WTC11 (cell line): ENCODE data around the gene CHDH. TPM values are rescaled to one million over a fixed set of nuclear protein-coding genes. Genes with fewer than 3 reads are reported as not detected.
A peak's percentile ranks its signal among the peaks of the same experiment; 100 is the strongest.

Experiments used
- ATAC-seq: fragments of 200-7000 bp; cut with Tn5 transposase; 2 replicates; pipeline ENCODE4 v1.10.0; 2021; ENCODE audit warnings: mild to moderate bottlenecking, moderate library complexity
- CTCF ChIA-PET: fragments of 300-600 bp; sonication (Branson Sonifier 250); formaldehyde crosslinking; loops from one replicate; lab custom pipeline; 2021; ENCODE audit warnings: antibody characterized with exemption; lab: Charles Lee
- POLR2A ChIA-PET: fragments of 350-600 bp; sonication (Branson Sonifier 250); formaldehyde crosslinking; loops from one replicate; lab custom pipeline; 2021; ENCODE audit warnings: antibody characterized with exemption; lab: Charles Lee
- DNase-seq: peaks from one replicate; pipeline ENCODE4 v3.0.0; 2021; ENCODE audit warnings: low spot score
- H3K27ac Mint-ChIP-seq: 2 replicates; pipeline ENCODE4 v1.8.0; 2021; ENCODE audit warnings: mixed read lengths
- H3K27me3 Mint-ChIP-seq: 2 replicates; pipeline ENCODE4 v1.8.0; 2021; ENCODE audit warnings: low read depth, mild to moderate bottlenecking, moderate library complexity, mixed read lengths
- H3K36me3 Mint-ChIP-seq: 2 replicates; pipeline ENCODE4 v1.8.0; 2021; ENCODE audit warnings: mixed read lengths
- H3K4me1 Mint-ChIP-seq: 2 replicates; pipeline ENCODE4 v1.8.0; 2022; ENCODE audit warnings: mixed read lengths
- H3K4me3 Mint-ChIP-seq: 2 replicates; pipeline ENCODE4 v1.8.0; 2021; ENCODE audit warnings: mild to moderate bottlenecking, moderate library complexity, mixed read lengths
- H3K9me3 Mint-ChIP-seq: 2 replicates; pipeline ENCODE4 v1.8.0; 2021; ENCODE audit warnings: mixed read lengths
- CBFB ChIP-seq: sonication (generic); formaldehyde crosslinking; IDR thresholded peaks from 2 replicates; pipeline ENCODE4 v1.8.1; 2022; ENCODE audit warnings: mild to moderate bottlenecking, low read depth, missing genetic modification reagents
- CREB1 ChIP-seq: sonication (generic); formaldehyde crosslinking; IDR thresholded peaks from 2 replicates; pipeline ENCODE4 v1.8.0; 2023; ENCODE audit warnings: mild to moderate bottlenecking, missing genetic modification reagents
- ETV6 ChIP-seq: sonication (generic); formaldehyde crosslinking; IDR thresholded peaks from 2 replicates; pipeline ENCODE4 v1.8.1; 2022; ENCODE audit warnings: mild to moderate bottlenecking, missing genetic modification reagents
- FOXJ3 ChIP-seq: sonication (generic); formaldehyde crosslinking; IDR thresholded peaks from 2 replicates; pipeline ENCODE4 v1.9.0; 2021; ENCODE audit warnings: missing genetic modification reagents, mild to moderate bottlenecking, borderline replicate concordance
- OVOL2 ChIP-seq: fragments of 250-450 bp; sonication (Bioruptor Pico); IDR thresholded peaks from 2 replicates; pipeline ENCODE4 v1.9.0; 2021; ENCODE audit warnings: mild to moderate bottlenecking, borderline replicate concordance
- PRRX2 ChIP-seq: fragments of 250-450 bp; sonication (Bioruptor Pico); IDR thresholded peaks from 2 replicates; pipeline ENCODE4 v1.8.0; 2021; ENCODE audit warnings: mild to moderate bottlenecking
- RELA ChIP-seq: sonication (generic); formaldehyde crosslinking; IDR thresholded peaks from 2 replicates; pipeline ENCODE4 v1.8.1; 2022; ENCODE audit warnings: missing genetic modification reagents, mild to moderate bottlenecking, borderline replicate concordance
- ZBTB21 ChIP-seq: sonication (generic); formaldehyde crosslinking; IDR thresholded peaks from 2 replicates; pipeline ENCODE4 v1.8.1; 2023; ENCODE audit warnings: mild to moderate bottlenecking, missing genetic modification reagents, borderline replicate concordance
- ZNF232 ChIP-seq: sonication (generic); formaldehyde crosslinking; IDR thresholded peaks from 2 replicates; pipeline ENCODE4 v1.8.0; 2022; ENCODE audit warnings: mild to moderate bottlenecking, missing genetic modification reagents
- ZNF396 ChIP-seq: fragments of 250-450 bp; sonication (Bioruptor Pico); IDR thresholded peaks from 2 replicates; pipeline ENCODE4 v1.8.0; 2021; ENCODE audit warnings: mild to moderate bottlenecking, moderate library complexity, borderline replicate concordance
- total RNA-seq: library from RNA; stranded (reverse); gene quantifications from 3 replicates; pipeline ENCODE4 v1.2.3, GENCODE V29; 2021
- TF ChIP-seq, protein P1 (sequence below): sonication (generic); formaldehyde crosslinking; IDR thresholded peaks from 2 replicates; pipeline ENCODE4 v1.8.1; 2023; ENCODE audit warnings: mild to moderate bottlenecking, missing genetic modification reagents, moderate library complexity
- TF ChIP-seq, protein P2 (sequence below): sonication (generic); formaldehyde crosslinking; IDR thresholded peaks from 2 replicates; pipeline ENCODE4 v1.8.0; 2022; ENCODE audit warnings: mild to moderate bottlenecking, missing genetic modification reagents
- TF ChIP-seq, protein P3 (sequence below): sonication (generic); formaldehyde crosslinking; IDR thresholded peaks from 2 replicates; pipeline ENCODE4 v1.8.1; 2023; ENCODE audit warnings: mild to moderate bottlenecking, missing genetic modification reagents
- TF ChIP-seq, protein P4 (sequence below): sonication (generic); formaldehyde crosslinking; IDR thresholded peaks from 2 replicates; pipeline ENCODE4 v1.8.1; 2022; ENCODE audit warnings: low read depth, missing genetic modification reagents, borderline replicate concordance
- TF ChIP-seq, protein P5 (sequence below): sonication (generic); formaldehyde crosslinking; IDR thresholded peaks from 2 replicates; pipeline ENCODE4 v1.8.1; 2023; ENCODE audit warnings: mild to moderate bottlenecking, missing genetic modification reagents, borderline replicate concordance
- TF ChIP-seq, protein P6 (sequence below): sonication (generic); formaldehyde crosslinking; IDR thresholded peaks from 2 replicates; pipeline ENCODE4 v1.8.1; 2023; ENCODE audit warnings: mild to moderate bottlenecking, missing genetic modification reagents
- TF ChIP-seq, protein P7 (sequence below): sonication (generic); formaldehyde crosslinking; IDR thresholded peaks from 2 replicates; pipeline ENCODE4 v1.8.0; 2023; ENCODE audit warnings: missing genetic modification reagents
- TF ChIP-seq, protein P8 (sequence below): sonication (generic); formaldehyde crosslinking; IDR thresholded peaks from 2 replicates; pipeline ENCODE4 v1.8.1; 2022; ENCODE audit warnings: mild to moderate bottlenecking, missing genetic modification reagents, moderate library complexity, borderline replicate concordance
- TF ChIP-seq, protein P9 (sequence below): sonication (generic); formaldehyde crosslinking; IDR thresholded peaks from 2 replicates; pipeline ENCODE4 v1.8.0; 2022; ENCODE audit warnings: missing genetic modification reagents

Gene CHDH
- total RNA-seq, 1 experiment from 2014 or later, result 11.7 TPM

DNA sequence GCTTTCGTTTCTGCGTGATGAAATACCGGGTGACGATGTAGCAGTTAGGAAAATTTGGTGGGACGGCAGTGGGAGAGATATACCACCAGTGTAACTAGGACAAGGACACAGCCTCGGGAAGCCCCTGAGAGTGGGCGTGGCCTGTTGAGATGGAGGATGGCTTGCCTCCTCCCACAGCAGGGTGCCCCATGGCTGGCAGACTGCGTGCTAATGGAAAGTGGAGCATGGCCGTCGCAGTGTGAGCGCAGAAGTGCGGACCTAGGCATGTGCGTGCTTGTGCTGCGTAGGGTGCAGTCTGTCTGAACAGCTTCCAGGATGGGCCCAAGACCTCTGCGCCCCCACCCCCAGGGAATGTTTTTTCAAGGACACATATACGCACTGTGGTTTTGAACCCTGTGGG, 56.8 kb downstream of the CHDH start (continued):
- TF ChIP-seq, protein P1, sequence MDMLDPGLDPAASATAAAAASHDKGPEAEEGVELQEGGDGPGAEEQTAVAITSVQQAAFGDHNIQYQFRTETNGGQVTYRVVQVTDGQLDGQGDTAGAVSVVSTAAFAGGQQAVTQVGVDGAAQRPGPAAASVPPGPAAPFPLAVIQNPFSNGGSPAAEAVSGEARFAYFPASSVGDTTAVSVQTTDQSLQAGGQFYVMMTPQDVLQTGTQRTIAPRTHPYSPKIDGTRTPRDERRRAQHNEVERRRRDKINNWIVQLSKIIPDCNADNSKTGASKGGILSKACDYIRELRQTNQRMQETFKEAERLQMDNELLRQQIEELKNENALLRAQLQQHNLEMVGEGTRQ (CRISPR knock-in tag), result no peak
- TF ChIP-seq, protein P2, sequence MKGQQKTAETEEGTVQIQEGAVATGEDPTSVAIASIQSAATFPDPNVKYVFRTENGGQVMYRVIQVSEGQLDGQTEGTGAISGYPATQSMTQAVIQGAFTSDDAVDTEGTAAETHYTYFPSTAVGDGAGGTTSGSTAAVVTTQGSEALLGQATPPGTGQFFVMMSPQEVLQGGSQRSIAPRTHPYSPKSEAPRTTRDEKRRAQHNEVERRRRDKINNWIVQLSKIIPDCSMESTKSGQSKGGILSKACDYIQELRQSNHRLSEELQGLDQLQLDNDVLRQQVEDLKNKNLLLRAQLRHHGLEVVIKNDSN (CRISPR knock-in tag), result no peak
- TF ChIP-seq ETV6 (no peak), OVOL2 (CRISPR knock-in tag) (no peak), RELA (CRISPR knock-in tag) (no peak), FOXJ3 (CRISPR knock-in tag) (no peak), CREB1 (CRISPR knock-in tag) (no peak), ZNF396 (CRISPR knock-in tag) (no peak), ZBTB21 (no peak), CBFB (CRISPR knock-in tag) (no peak)
- TF ChIP-seq, protein P3, sequence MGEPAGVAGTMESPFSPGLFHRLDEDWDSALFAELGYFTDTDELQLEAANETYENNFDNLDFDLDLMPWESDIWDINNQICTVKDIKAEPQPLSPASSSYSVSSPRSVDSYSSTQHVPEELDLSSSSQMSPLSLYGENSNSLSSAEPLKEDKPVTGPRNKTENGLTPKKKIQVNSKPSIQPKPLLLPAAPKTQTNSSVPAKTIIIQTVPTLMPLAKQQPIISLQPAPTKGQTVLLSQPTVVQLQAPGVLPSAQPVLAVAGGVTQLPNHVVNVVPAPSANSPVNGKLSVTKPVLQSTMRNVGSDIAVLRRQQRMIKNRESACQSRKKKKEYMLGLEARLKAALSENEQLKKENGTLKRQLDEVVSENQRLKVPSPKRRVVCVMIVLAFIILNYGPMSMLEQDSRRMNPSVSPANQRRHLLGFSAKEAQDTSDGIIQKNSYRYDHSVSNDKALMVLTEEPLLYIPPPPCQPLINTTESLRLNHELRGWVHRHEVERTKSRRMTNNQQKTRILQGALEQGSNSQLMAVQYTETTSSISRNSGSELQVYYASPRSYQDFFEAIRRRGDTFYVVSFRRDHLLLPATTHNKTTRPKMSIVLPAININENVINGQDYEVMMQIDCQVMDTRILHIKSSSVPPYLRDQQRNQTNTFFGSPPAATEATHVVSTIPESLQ, result no peak
- TF ChIP-seq, protein P4, sequence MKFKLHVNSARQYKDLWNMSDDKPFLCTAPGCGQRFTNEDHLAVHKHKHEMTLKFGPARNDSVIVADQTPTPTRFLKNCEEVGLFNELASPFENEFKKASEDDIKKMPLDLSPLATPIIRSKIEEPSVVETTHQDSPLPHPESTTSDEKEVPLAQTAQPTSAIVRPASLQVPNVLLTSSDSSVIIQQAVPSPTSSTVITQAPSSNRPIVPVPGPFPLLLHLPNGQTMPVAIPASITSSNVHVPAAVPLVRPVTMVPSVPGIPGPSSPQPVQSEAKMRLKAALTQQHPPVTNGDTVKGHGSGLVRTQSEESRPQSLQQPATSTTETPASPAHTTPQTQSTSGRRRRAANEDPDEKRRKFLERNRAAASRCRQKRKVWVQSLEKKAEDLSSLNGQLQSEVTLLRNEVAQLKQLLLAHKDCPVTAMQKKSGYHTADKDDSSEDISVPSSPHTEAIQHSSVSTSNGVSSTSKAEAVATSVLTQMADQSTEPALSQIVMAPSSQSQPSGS (CRISPR knock-in tag), result no peak
- TF ChIP-seq, protein P5, sequence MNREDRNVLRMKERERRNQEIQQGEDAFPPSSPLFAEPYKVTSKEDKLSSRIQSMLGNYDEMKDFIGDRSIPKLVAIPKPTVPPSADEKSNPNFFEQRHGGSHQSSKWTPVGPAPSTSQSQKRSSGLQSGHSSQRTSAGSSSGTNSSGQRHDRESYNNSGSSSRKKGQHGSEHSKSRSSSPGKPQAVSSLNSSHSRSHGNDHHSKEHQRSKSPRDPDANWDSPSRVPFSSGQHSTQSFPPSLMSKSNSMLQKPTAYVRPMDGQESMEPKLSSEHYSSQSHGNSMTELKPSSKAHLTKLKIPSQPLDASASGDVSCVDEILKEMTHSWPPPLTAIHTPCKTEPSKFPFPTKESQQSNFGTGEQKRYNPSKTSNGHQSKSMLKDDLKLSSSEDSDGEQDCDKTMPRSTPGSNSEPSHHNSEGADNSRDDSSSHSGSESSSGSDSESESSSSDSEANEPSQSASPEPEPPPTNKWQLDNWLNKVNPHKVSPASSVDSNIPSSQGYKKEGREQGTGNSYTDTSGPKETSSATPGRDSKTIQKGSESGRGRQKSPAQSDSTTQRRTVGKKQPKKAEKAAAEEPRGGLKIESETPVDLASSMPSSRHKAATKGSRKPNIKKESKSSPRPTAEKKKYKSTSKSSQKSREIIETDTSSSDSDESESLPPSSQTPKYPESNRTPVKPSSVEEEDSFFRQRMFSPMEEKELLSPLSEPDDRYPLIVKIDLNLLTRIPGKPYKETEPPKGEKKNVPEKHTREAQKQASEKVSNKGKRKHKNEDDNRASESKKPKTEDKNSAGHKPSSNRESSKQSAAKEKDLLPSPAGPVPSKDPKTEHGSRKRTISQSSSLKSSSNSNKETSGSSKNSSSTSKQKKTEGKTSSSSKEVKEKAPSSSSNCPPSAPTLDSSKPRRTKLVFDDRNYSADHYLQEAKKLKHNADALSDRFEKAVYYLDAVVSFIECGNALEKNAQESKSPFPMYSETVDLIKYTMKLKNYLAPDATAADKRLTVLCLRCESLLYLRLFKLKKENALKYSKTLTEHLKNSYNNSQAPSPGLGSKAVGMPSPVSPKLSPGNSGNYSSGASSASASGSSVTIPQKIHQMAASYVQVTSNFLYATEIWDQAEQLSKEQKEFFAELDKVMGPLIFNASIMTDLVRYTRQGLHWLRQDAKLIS, result no peak
- TF ChIP-seq, protein P6, sequence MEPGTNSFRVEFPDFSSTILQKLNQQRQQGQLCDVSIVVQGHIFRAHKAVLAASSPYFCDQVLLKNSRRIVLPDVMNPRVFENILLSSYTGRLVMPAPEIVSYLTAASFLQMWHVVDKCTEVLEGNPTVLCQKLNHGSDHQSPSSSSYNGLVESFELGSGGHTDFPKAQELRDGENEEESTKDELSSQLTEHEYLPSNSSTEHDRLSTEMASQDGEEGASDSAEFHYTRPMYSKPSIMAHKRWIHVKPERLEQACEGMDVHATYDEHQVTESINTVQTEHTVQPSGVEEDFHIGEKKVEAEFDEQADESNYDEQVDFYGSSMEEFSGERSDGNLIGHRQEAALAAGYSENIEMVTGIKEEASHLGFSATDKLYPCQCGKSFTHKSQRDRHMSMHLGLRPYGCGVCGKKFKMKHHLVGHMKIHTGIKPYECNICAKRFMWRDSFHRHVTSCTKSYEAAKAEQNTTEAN, result no peak

DNA sequence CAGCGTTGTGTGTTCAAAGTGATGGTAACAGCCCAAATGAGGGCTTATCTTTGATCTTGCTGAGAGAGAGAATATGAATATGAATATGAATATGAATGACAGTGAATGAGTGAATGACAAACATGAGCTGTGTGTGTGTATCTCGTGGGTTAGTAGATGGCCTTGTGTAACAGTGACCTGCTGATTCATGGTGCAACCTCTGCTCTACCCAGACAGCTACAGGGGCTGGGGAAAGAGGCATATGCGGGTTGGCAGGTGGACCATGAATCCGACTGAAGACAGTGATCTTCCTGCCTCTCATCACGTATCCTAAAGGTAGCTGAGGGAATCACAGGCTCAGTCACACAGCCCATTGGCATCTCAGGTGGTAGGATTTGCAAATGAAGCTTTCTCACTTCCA, 58.2 kb downstream of the CHDH start:
- TF ChIP-seq ZNF232 (CRISPR knock-in tag), result no peak
- TF ChIP-seq, protein P7, sequence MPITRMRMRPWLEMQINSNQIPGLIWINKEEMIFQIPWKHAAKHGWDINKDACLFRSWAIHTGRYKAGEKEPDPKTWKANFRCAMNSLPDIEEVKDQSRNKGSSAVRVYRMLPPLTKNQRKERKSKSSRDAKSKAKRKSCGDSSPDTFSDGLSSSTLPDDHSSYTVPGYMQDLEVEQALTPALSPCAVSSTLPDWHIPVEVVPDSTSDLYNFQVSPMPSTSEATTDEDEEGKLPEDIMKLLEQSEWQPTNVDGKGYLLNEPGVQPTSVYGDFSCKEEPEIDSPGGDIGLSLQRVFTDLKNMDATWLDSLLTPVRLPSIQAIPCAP, result no peak
- TF ChIP-seq PRRX2 (CRISPR knock-in tag), result no peak
- TF ChIP-seq, protein P8, sequence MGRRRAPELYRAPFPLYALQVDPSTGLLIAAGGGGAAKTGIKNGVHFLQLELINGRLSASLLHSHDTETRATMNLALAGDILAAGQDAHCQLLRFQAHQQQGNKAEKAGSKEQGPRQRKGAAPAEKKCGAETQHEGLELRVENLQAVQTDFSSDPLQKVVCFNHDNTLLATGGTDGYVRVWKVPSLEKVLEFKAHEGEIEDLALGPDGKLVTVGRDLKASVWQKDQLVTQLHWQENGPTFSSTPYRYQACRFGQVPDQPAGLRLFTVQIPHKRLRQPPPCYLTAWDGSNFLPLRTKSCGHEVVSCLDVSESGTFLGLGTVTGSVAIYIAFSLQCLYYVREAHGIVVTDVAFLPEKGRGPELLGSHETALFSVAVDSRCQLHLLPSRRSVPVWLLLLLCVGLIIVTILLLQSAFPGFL, result no peak
- TF ChIP-seq, protein P9, sequence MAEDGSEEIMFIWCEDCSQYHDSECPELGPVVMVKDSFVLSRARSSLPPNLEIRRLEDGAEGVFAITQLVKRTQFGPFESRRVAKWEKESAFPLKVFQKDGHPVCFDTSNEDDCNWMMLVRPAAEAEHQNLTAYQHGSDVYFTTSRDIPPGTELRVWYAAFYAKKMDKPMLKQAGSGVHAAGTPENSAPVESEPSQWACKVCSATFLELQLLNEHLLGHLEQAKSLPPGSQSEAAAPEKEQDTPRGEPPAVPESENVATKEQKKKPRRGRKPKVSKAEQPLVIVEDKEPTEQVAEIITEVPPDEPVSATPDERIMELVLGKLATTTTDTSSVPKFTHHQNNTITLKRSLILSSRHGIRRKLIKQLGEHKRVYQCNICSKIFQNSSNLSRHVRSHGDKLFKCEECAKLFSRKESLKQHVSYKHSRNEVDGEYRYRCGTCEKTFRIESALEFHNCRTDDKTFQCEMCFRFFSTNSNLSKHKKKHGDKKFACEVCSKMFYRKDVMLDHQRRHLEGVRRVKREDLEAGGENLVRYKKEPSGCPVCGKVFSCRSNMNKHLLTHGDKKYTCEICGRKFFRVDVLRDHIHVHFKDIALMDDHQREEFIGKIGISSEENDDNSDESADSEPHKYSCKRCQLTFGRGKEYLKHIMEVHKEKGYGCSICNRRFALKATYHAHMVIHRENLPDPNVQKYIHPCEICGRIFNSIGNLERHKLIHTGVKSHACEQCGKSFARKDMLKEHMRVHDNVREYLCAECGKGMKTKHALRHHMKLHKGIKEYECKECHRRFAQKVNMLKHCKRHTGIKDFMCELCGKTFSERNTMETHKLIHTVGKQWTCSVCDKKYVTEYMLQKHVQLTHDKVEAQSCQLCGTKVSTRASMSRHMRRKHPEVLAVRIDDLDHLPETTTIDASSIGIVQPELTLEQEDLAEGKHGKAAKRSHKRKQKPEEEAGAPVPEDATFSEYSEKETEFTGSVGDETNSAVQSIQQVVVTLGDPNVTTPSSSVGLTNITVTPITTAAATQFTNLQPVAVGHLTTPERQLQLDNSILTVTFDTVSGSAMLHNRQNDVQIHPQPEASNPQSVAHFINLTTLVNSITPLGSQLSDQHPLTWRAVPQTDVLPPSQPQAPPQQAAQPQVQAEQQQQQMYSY (CRISPR knock-in tag), result no peak
- TF ChIP-seq, protein P2 (CRISPR knock-in tag), result no peak
- TF ChIP-seq, all 79 proteins: peak for 0

More for the DNA sequence above, 58.2 kb downstream of the CHDH start:
- H3K27me3 Mint-ChIP-seq, result no peaks in the 10 kb centered on the region
- H3K9me3 Mint-ChIP-seq, result no peaks in the 10 kb centered on the region
- ATAC-seq (peak; percentile 47; the same call in 1 of the 2 replicates), DNase-seq (no peak)
- H3K27ac Mint-ChIP-seq, result no peak overlapping the region
- POLR2A ChIA-PET, result interaction anchor here (0.6 kb wide), 1 partner anchor 66 kb away, joined by 3 read pairs; no protein-coding TSS in a partner anchor
- peaks cover 8% of the 10 kb centered on the region for H3K4me1 Mint-ChIP-seq
- no peak overlapping the region for H3K4me3 Mint-ChIP-seq
- CTCF ChIA-PET, result interaction anchor here (0.6 to 1.1 kb wide), 4 partner anchors 16 to 99 kb away, joined by 3 to 4 read pairs (median 3); no protein-coding TSS in a partner anchor
- no peaks in the 10 kb centered on the region for H3K36me3 Mint-ChIP-seq
